Breast epithelium (tissue), 4 donors: Measurements from ENCODE around the gene CAGE1. TPM values are rescaled to one million over a fixed set of nuclear protein-coding genes. Genes with fewer than 3 reads are reported as not detected.

ENCODE experiments used
- DNase-seq, 2 donors: peaks; one replicate each; pipeline ENCODE4 v3.0.0-alpha.2; 2019; ENCODE audit warnings: low spot score in 2 of 2
- H3K27ac ChIP-seq, 2 donors: fragments of 200-600 bp; sonication (generic) in 1 of 2; one replicate each; pipeline ENCODE4 v1.5.1; 2016 to 2019; ENCODE audit warnings: mild to moderate bottlenecking in 1 of 2
- H3K27me3 ChIP-seq, 2 donors: fragments of 200-600 bp; sonication (generic) in 1 of 2; one replicate each; pipeline versions ENCODE4 v1.5.1 to v1.6.0; 2017 to 2019; ENCODE audit warnings: control low read depth in 1 of 2, mild to moderate bottlenecking in 1 of 2
- H3K36me3 ChIP-seq: fragments of 200-600 bp; one replicate; pipeline ENCODE4 v1.5.1; 2019
- H3K4me1 ChIP-seq, 2 donors: fragments of 200-600 bp; sonication (generic); one replicate each; pipeline ENCODE4 v1.5.1; 2016 to 2019; ENCODE audit warnings: control low read depth in 1 of 2
- H3K4me3 ChIP-seq, 3 donors: fragments of 200-600 bp; sonication (generic); 1 replicate in 2 of 3; 2 replicates in 1 of 3; pipeline ENCODE4 v1.5.1; 2016 to 2019; ENCODE audit warnings: mild to moderate bottlenecking in 3 of 3, moderate library complexity in 2 of 3
- H3K9me3 ChIP-seq, 2 donors: fragments of 200-600 bp; sonication (generic) in 1 of 2; one replicate each; pipeline ENCODE4 v1.5.1; 2016 to 2019; ENCODE audit warnings: control low read depth in 1 of 2
- CTCF ChIP-seq, 3 donors: fragments of 450-650 bp; IDR thresholded peaks; one replicate each; pipeline ENCODE4 v1.5.1; 2016 to 2017; ENCODE audit warnings: antibody characterized with exemption in 3 of 3, mild to moderate bottlenecking in 3 of 3, moderate library complexity in 3 of 3
- POLR2A ChIP-seq: fragments of 450-650 bp; IDR thresholded peaks from one replicate; pipeline ENCODE4 v1.6.1; 2016; ENCODE audit warnings: antibody characterized with exemption, mild to moderate bottlenecking, moderate library complexity
- POLR2AphosphoS5 ChIP-seq, 3 donors: sonication (generic); formaldehyde crosslinking; IDR thresholded peaks; one replicate each; pipeline ENCODE4 v1.6.1; 2017; ENCODE audit warnings: antibody characterized with exemption in 3 of 3
- intact Hi-C: fragments of 100-400 bp; cut with DNase I; formaldehyde crosslinking; loops from one replicate; pipeline ENCODE4 v1.15.1; 2023; ENCODE audit warnings: low total_unique reads
- total RNA-seq, 3 donors: library from RNA; depleted of rRNA; stranded (reverse); fragments of >200 nt; gene quantifications; one replicate each; pipeline ENCODE4 v1.1.0, GENCODE V29; 2016

The CAGE1 gene
- total RNA-seq, 3 donors from 2014 or later, result not detected

GRCh38 chr6:7307533-7307932 is 82.0 kb downstream of the CAGE1 start:
- intact Hi-C loops, result no loop called here

GRCh38 chr6:7304821-7305220 is 84.7 kb downstream of the CAGE1 start:
- H3K27ac ChIP-seq, result no peak overlapping the region
- H3K36me3 ChIP-seq, result peaks cover 3% of the 10 kb centered on the region
- no peaks in the 10 kb centered on the region for H3K4me1 ChIP-seq
- TF ChIP-seq CTCF (IDR thresholded peaks at IDR 0.05), result no peak
- no peak for TF ChIP-seq POLR2A
- TF ChIP-seq POLR2AphosphoS5 (IDR thresholded peaks at IDR 0.05), result no peak
- DNase-seq, result no peak
- H3K4me3 ChIP-seq, result no peak overlapping the region
- no peaks in the 10 kb centered on the region for H3K9me3 ChIP-seq
- intact Hi-C loops, result no loop called here
- H3K27me3 ChIP-seq, result no peaks in the 10 kb centered on the region

More at GRCh38 chr6:7307533-7307932, 82.0 kb downstream of the CAGE1 start:
- TF ChIP-seq POLR2AphosphoS5 (IDR thresholded peaks at IDR 0.05) (no peak), CTCF (IDR thresholded peaks at IDR 0.05) (no peak), POLR2A (no peak)
- no peaks in the 10 kb centered on the region for H3K27me3 ChIP-seq
- H3K9me3 ChIP-seq, result no peaks in the 10 kb centered on the region
- no peak overlapping the region for H3K27ac ChIP-seq
- H3K4me1 ChIP-seq, result peaks cover 0 to 5% of the 10 kb centered on the region in 2 donors
- no peaks in the 10 kb centered on the region for H3K36me3 ChIP-seq
- DNase-seq, result no peak
- H3K4me3 ChIP-seq, result no peak overlapping the region

- Histone ChIP-seq H3K36me3 (peaks cover 3% of the 10 kb centered on the region), H3K27me3 (no peaks in the 10 kb centered on the region), H3K4me3 (no peak overlapping the region), H3K9me3 (no peaks in the 10 kb centered on the region), H3K27ac (no peak overlapping the region), H3K4me1 (no peaks in the 10 kb centered on the region)
- TF ChIP-seq CTCF (IDR thresholded peaks at IDR 0.05) (no peak), POLR2AphosphoS5 (IDR thresholded peaks at IDR 0.05) (no peak), POLR2A (no peak)
- no peak for DNase-seq
- intact Hi-C loops, result no loop called here
Observed at GRCh38 chr6:7301702-7302101, 87.8 kb downstream of the CAGE1 start.

DNA sequence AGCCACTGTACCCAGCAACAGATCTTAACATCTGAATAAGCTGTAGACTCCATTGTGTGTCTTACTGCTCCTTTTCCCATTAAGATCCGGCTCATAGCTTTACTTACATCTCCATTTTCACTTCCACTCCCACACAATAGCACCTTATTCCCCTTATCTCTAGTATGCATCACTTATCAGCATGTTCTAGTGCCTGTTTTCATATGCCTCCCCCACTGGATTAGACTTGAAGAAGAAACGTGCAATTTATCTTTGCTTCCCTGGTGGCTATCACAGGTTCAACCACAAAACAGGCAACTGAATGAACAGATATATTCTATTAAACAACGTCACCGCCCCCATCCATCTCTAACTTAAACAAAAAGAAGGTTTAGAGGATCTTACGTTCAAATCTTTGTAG is 88.6 kb downstream of the CAGE1 start:
- no peak for DNase-seq
- intact Hi-C loops, result no loop called here
- Histone ChIP-seq H3K9me3 (no peaks in the 10 kb centered on the region), H3K4me1 (no peaks in the 10 kb centered on the region), H3K27ac (no peak overlapping the region), H3K36me3 (peaks cover 3% of the 10 kb centered on the region), H3K4me3 (no peak overlapping the region), H3K27me3 (no peaks in the 10 kb centered on the region)
- no peak for TF ChIP-seq POLR2AphosphoS5 (IDR thresholded peaks at IDR 0.05)
- no peak for TF ChIP-seq POLR2A
- no peak for TF ChIP-seq CTCF (IDR thresholded peaks at IDR 0.05)

DNA sequence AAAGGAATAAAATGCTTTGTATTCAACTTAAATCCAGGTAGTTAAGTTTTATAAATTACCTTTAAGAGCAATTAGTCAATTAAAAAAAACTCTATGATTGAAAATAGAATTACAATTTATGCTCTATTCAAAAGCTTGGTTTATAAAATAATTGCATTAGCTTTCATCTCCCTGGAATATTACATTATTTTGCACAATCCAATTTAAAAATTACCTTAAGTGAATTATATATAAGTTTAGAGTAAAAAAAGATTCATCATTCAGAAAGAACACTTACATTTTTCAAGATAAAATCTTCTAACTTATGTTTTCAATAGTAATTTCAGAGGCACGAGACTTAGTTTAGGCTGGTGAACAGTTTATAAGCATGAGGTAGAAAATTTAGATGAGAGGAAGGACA is 91.4 kb downstream of the CAGE1 start:
- H3K36me3 ChIP-seq, result peaks cover 3% of the 10 kb centered on the region
- no peaks in the 10 kb centered on the region for H3K27me3 ChIP-seq
- no peak overlapping the region for H3K27ac ChIP-seq
- no peaks in the 10 kb centered on the region for H3K4me1 ChIP-seq
- no peak for DNase-seq
- no peak overlapping the region for H3K4me3 ChIP-seq
- TF ChIP-seq CTCF (IDR thresholded peaks at IDR 0.05) (no peak), POLR2A (no peak), POLR2AphosphoS5 (IDR thresholded peaks at IDR 0.05) (no peak)
- no peaks in the 10 kb centered on the region for H3K9me3 ChIP-seq
- intact Hi-C loops, result no loop called here
